ENCODE data around the gene ZNF823.
"Not testable (repeated sequence)": the region's sequence is repeated elsewhere in the genome, so short reads cannot be mapped to it uniquely, and the experiment has no call there.

The ZNF823 gene

DNA sequence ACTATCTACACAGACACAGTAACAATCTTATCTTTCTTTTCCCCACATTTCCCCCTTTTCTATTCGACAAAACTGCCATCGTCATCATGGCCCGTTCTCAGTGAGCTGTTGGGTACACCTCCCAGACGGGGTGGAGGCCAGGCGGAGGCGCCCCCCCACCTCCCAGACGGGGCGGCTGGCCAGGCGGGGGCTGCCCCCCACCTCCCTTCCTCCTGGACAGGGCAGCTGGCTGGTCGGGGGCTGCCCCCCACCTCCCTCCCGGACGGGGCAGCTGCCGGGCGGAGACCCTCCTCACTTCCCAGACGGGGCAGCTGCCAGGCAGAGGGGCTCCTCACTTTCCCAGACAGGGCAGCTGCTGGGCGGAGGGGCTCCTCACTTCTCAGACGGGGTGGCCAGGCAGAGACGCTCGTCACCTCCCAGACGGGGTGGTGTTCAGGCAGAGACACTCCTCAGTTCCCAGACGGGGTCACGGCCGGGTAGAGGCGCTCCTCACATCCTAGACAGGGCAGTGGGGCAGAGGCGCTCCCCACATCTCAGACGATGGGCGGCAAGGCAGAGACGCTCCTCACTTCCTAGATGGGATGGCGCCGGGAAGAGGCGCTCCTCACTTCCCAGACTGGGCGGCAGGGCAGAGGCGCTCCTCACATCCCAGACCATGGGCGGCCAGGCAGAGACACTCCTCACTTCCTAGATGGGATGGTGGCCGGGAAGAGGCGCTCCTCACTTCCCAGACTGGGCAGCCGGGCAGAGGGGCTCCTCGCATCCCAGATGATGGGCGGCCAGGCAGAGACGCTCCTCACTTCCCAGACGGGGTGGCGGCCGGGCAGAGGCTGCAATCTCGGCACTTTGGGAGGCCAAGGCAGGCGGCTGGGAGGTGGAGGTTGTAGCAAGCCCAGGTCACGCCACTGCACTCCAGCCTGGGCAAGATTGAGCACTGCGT lies 61.8 kb downstream of the ZNF823 start:
- not testable (repeated sequence) for DNase-seq

DNA sequence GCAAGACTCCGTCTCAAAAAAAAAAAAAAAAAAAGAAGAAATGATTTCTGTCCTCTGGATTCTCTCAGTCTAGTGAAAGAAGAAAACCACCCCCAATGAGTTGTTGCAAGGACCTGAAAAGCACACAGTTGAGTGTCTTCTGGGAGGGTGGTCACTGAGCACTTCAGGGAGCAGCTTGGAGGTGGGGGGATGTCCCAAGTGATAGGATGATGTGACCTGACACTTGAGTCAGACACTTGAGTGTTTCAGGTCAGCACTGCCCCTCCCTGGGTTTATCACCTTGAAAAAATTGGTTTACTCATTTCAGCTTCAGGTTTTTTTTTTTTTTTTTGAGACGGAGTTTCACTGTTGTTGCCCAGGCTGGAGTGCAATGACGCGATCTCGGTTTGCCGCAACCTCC lies 63.2 kb downstream of the ZNF823 start:
- no peak for DNase-seq

DNA sequence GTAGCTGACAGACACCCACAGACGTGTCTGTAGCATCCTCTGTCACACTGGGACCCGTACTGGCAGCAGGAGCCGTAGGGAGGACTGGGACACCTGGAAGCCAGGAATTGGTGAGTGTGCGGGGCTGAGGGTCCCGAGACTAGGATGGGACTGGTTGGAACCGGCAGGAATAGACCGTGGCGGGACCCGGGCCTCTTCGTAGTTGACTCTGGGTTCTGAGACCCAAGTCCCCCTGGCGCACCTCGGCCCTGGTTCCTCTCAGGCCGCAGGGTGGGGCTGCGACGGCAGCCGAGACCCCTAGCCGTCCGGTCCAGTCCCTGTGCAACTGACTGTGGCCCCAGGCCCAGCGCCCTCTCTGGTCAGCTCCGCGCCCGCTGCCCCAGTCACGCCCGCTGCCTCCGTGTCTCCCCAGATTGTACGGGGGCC lies 64.7 kb downstream of the ZNF823 start:
- no peak for DNase-seq

DNA sequence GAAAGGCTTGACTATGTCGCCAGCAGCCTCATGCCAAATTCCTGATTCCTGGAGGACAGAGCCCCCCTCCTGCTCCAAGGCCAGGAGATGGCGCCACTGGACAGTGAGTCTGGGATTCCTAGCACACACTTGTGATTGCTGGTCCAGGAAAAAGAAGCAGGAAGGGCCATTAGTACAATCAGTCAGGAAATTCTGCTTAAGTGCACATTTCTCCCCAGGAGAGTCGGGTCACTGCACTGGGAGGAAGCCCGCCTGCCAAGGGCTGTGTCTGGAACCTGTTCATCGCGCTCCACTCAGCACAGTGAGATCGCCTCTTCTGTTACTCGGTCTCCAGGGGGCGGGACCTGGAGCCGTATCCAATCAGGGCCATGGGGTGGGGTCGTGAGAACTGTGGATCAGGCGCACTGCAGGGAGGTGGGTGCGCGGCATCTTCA lies 65.1 kb downstream of the ZNF823 start:
- no peak for DNase-seq
